Fibroblast of skin of right quadriceps (primary cell): ENCODE results near the gene GPR32.
"Not testable (repeated sequence)": the region's sequence is repeated elsewhere in the genome, so short reads cannot be mapped to it uniquely, and the experiment has no call there.

ENCODE experiments used
- DNase-seq: peaks from one replicate; pipeline ENCODE4 v3.0.0-alpha.2; 2013

Gene GPR32

DNA sequence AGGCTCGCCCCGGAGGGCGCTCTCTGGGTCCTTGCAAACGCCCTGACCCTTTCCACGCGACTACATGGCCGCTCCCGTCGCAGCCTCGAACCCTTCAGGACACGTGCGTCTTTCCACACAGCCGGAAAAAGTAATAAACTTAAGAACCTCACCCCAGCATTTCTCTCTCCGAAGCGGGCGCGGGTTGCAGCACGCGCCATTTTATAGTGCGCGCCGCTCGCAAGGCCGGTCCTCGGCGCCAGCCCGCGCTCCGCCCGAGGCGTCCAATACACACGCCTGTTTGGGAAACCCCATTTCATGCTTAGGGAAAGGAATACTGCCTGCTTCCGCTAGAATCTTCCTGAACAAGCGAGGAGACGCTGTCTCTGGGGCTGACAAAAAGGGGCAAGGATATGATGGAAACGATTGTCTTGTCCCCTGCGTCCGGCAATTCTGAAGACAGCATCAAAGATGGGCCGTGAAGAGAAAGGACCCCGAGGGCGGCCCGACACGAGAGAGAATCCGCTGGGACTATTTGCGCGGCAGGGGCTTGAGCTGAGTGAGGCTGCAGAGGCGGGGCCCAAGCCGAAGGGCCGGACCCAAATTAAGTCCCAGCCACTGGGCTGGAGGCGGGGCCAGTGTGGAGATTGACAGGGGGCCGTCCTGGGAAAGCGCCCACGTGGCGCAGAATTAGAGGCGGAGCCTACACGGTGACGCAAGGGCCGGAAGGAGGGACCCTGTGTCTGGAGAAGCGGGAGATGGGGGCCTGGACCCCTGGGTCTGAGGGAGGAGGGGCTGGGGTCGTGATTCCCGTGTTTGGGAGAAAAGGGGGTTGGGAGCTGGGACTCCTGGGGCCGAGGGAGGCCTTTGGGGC, 34.4 kb downstream of the GPR32 start:
- DNase-seq, result peak; percentile 99

DNA sequence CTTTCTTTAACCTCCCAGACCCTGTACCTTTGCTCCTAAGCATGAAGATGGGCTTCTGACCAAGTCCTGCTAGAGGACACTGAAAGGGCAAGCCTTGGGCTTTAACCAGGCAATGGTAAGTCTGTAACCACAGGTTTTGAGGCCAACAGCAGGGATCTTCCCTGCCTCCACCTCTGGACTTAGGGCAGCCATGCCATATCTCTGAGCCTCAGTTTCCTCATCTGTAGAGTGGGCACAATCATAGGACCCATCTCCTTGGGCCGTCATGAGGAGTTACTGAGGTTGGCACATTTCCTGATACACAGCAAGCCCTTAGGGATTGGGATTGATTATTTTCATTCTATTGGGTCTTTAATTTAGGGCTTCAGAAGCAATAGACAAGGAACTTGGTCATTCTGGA, 38.6 kb downstream of the GPR32 start:
- DNase-seq, result no peak

DNA sequence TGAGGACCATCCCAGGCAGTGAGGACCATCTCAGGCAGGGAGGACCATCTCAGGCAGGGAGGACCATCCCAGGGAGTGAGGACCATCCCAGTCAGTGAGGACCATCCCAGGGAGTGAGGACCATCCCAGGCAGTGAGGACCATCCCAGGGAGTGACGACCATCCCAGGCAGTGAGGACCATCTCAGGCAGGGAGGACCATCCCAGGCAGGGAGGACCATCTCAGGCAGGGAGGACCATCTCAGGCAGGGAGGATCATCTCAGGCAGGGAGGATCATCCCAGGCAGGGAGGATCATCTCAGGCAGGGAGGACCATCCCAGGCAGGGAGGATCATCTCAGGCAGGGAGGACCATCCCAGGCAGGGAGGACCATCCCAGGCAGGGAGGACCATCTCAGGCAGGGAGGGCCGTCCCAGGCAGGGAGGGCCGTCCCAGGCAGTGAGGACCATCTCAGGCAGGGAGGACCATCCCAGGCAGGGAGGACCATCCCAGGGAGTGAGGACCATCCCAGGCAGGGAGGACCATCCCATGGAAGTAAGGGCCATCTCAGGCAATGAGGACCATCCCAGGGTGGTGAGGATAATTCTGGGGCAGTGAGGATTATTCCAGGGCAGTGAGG, 41.5 kb downstream of the GPR32 start:
- not testable (repeated sequence) for DNase-seq

DNA sequence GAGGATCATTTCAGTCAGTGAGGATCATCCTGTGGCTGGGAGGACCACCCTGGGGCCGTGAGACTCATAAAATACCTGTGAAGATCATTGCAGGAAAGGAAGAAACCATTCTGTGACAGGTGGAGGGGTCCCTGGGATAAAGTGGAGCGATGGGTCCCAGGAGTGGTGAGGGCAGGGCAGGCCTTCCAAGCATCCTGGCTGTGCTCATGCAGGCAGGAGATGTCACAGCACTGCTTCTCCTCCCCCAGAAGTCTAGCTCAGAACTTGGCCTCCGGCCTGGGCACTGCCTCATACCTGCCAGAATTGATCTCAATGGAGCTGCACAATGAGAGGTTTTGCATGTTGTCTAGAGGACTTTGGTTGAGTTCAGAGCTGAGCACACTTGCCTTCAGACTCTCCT, 42.2 kb downstream of the GPR32 start:
- DNase-seq, result no peak

DNA sequence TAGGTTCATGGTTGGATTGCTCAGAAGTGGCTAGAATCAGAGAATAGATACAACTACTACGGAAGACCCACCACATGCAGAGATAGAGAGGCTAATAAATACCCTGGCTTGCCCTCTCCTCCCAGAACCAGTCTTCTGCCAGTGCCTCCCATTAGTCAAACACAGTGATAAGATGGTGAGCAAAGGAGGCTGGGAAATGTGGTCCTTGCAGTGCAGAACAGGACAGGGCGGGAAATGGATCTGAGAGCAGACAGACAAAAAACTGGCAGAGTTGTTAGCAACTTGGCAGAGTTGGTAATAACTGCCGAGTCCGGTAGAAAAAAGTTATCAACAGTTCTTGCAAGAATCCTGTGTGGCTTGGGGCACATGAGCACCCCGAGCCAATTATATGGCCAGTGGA, 44.6 kb downstream of the GPR32 start:
- DNase-seq, result no peak

DNA sequence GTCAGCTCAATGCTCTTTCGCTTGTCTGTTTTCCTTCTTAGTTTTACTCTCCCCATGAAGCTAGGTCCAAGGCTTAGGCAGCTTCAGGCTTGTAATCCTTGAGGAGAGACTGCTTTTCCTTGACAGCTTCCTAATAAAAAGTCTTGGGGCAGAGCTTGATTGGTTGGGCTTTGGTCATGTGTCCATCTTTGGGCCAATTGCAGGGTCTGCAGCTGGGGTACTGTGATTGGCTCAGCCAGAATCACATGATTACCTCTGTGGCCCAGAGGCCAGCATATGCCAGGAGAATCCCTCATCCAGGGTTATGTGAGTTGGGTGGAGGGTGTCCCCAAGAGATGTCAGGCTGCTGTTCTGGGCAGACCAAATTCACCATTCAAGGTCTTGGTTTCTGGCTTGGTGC, 45.2 kb downstream of the GPR32 start:
- DNase-seq, result no peak

DNA sequence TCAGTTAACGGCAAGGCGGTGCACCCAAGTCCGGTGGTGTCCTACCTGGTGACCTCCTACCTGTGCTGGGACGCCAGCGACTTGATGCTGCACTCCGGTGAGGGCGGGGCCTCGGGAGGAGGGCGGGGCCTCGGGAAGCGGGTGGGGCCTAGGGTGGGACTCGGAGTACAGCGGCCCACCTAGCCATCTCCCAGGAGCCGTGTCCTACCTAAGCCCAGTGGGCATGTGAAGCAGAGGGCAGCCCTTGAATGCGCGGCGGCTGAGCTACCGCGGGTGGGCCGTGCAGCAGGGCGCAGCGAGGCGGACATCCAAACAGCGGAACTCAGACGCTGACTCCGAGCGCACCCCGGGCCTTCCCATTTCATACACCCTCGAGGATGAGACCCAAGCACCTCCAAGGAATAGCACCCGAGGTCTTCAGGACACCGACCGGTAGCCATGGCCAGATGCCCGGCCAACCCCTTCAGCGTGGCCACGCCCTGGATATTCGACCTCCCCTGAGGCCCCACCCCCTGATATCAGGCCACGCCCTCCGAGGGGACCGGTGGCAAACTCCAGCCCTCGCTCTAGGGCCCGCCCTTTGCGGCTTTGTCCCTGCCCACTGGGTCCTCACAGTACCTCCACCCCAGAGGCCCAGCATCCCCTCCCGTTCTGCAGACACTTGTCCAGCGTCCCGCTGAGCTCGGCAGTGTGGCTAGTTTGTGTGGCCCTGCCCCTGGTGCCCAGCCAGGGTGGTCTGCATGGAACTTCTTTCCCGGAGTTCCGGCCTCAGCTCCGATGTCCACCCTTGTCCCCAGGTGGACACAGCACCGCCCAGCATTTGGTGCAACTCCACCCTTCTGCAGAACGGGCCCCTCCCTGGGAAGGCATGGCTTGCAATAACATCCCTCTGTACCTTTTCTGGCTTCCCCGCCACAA, 47.9 kb downstream of the GPR32 start:
- DNase-seq, result no peak

DNA sequence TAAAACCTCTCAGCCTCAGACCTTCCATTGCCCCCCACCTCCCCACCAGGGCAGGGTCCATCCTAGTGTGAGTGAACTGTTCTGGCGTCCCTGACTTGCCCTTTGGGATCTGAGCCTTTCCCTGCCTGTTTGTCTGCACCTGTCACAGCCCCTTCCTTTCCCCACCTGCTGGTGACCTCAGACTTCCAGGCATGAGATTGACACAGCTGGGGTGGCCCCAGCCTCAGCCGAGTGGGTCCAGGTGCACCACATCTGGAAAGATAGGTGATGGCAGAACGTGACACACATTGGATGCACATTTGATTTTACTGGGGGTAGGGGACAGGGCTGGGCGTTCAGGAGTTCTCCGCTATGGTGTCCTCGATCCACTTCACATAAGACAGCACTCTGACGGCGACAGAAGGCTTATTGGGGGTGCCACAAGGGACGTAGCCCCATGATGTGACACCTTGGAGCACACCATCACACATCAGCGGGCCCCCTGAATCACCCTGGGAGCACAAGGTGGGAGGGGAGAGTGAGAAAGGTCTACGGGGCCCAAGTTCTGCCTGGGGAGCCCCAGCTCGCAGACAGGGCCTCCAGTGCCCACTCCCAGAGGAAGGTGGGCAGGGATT, 48.7 kb downstream of the GPR32 start:
- DNase-seq, result no peak

DNA sequence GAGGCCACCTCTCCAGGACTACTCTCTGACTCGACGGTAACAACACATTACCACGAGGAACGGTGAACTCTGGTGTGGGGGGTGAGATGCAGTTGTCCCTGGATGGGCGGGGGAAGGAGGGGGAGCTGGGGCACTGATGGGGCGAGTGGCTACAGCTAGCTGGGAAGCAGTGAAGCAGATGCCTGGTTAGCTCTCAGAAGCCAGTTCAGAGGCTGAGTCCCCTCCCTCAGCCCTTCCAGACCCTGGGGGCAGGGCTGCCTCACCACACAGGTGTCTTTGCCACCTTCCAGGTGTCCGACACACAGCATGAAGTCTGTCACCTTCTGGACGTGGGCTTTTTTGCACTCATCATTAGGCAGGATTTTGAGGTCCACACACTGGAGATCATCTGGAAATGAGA, 49.4 kb downstream of the GPR32 start:
- no peak for DNase-seq

DNA sequence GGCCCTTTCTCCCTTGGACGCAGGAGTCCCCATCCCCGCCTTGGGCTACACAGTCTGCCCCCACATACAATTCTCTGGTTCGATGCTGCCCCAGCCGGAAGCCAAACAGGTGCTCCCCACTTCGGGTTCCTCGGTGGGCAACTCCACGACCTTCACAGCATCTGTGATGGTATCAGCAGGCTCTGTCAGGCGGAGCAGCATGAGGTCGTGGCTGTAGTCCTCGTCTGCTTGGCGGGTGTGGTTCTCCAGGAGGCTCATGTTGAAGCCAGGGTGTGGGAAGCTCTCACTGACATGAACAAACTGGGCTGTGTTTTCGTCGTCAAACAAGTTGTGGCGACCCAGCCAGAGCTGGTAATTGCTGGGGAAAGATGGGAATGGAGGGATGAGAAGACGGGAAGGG, 49.8 kb downstream of the GPR32 start:
- DNase-seq, result no peak

DNA sequence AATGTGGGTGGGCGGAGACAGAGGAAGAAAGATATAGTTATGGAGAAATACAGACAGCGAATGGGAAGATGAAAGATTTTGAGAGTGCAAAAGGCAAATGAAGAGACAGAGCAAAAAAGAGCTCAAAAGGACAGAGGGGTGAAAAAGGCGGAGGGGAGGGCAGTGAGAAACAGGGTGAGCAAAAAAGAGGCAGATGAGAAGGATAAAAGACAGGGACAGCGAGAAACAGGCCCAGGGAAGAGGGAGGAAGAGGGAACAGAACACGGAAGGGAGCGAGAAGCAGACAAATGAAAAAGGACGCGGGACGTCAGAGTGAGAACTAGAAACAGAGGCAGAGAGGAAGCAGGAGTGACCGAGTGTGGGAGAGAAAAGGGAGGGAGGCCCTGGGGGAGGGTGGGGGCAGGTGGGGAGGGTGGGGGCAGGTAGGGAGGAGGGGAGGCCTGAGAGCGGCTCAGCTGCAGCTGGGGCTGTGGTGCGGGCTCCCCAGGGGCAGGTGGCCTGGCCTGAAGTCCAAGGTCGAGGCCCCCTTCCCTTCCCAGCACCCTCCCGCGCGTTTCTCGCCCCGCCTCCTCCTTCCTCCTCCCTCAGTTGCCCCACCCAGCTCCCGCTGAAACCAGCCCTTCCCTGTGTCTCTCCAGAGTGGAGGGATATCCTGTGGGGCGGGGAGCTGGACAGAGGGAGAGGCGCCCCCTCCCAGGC, 50.4 kb downstream of the GPR32 start:
- no peak for DNase-seq

DNA sequence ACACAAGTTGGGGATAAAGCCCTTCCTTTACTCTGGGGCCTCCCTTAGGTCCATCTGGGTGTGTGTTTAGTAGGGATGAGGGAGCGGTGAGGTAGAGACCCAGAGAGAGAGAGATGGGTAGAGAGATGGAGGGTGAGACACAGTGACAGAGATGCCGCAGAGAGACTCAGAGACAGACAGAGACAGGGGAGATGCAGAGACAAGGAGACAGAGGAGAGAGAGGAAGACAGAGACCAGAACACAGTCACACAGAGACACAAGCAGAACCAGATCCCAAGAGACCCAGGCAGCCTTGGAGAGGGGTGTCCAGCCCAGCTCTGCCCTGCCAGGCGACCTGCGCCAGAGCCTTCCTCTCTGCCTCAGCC, 51.0 kb downstream of the GPR32 start:
- no peak for DNase-seq
